Glomerular endothelial cell (primary cell): ENCODE data around the gene KCTD20. TPM values are rescaled to one million over a fixed set of nuclear protein-coding genes. Genes with fewer than 3 reads are reported as not detected.
"Not testable (repeated sequence)": the region's sequence is repeated elsewhere in the genome, so short reads cannot be mapped to it uniquely, and the experiment has no call there.

ENCODE experiments used
- DNase-seq: peaks from one replicate; pipeline ENCODE4 v3.0.0-alpha.2; 2011; ENCODE audit warnings: low read depth, low spot score; ENCODE audit errors: extremely low read depth
- total RNA-seq: library from RNA; depleted of rRNA; stranded (reverse); fragments of >200 nt; gene quantifications from 2 replicates; pipeline ENCODE4 v1.2.3, GENCODE V29; 2015

KCTD20 gene
- total RNA-seq, 1 donor from 2014 or later: 65.0 TPM

GRCh38 chr6:36443471-36444428 lies 950 bp downstream of the KCTD20 start:
- no peak for DNase-seq

- DNase-seq: no peak
Measured at GRCh38 chr6:36444470-36444869, 1.7 kb downstream of the KCTD20 start.

DNA sequence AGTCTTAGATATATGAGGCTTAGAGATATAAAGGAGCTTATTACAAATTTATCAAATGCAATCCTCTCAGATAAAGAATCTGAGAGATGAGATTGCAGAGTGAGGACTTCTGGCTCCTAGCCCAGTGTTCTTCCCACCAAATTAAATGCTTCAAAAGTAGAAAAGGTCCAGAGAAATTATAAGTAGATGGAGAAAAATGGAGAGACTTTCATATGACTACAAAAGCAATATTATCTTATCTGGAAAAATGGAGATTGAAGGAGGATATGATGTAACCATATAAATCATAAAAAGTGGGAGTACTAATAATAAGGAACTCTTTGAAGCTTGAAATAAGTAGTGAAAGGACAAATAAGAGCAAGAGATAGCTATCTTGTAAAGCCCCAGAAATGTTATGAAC lies 2.8 kb downstream of the KCTD20 start:
- no peak for DNase-seq

GRCh38 chr6:36449173-36449572 lies 6.4 kb downstream of the KCTD20 start:
- not testable (repeated sequence) for DNase-seq

DNA sequence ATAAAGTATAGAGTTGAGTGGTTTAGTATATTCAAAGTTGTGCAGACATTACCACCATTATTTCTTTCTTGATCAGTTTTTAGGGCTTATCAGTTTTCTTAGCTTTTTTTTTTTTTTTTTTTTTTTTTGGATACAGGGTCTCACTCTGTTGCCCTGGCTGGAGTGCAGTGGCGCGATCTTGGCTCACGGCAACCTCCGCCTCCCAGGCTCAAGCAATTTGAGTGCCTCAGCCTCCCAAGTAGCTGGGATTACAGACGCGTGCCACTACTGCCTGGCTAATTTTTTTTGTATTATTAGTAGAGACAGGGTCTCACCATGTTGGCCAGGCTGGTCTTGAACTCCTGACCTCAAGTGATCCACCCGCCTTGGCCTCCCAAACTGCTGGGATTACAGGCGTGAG lies 10.1 kb downstream of the KCTD20 start:
- not testable (repeated sequence) for DNase-seq

GRCh38 chr6:36455486-36456027 lies 12.8 kb downstream of the KCTD20 start:
- DNase-seq: no peak

- DNase-seq: no peak
Measured at GRCh38 chr6:36459501-36459900, 16.7 kb downstream of the KCTD20 start.

DNA sequence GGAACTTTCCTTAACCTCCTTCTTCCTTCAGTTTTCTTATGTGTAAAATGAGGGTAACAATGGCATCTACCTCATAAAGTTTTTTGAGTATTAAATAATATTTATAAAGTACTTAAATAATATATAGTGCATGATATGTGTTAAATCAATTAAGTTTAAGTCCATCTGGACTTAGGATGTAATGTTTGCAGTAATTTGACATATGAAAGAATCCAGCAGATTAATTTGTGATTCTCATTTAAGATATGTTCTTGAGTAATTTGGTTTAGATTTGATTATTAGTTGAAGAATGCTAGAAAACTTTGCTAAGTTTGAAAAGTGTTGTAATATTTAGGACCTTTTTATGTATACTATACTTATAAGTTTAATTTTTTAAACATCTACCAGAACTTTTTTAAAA lies 18.1 kb downstream of the KCTD20 start:
- no peak for DNase-seq

DNA sequence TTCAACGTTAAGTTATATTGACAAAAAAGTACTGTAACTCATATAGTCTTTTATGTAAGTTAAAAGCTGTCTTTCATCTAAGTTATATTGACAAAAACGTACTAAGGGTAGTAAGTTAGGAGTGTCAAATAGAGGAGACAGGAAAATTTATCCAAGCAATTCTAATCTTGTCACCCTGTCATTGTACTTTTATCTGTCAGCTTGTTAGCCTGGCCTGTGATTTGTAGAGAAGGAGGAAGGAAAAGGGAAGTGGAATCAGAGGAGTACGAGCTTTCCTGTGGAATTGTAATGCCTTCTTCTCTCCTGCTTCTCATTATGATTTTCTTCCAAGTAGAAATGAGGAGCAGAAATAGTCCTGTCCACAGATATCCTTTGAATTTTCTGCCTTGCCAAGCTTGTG lies 18.8 kb downstream of the KCTD20 start:
- DNase-seq: no peak

DNA sequence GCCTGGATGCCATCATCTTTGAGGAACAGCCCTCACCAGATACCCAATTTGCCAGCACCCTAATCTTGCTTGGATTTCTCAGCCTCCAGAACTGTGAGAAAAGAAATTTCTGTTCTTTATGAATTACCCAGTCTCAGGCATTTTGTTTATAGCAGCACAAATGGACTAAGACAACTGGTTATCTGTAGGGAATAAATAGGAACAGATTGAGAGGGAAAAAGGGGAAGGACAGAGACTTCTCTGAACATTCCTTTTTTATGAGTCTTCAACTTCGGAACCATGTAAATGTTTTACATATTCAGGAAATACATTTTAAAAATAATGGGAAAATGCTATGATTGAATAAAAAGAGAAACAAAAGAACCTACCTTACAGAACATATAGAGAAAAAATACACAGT lies 20.9 kb downstream of the KCTD20 start:
- no peak for DNase-seq

GRCh38 chr6:36464233-36464632 lies 21.4 kb downstream of the KCTD20 start:
- DNase-seq: no peak

DNA sequence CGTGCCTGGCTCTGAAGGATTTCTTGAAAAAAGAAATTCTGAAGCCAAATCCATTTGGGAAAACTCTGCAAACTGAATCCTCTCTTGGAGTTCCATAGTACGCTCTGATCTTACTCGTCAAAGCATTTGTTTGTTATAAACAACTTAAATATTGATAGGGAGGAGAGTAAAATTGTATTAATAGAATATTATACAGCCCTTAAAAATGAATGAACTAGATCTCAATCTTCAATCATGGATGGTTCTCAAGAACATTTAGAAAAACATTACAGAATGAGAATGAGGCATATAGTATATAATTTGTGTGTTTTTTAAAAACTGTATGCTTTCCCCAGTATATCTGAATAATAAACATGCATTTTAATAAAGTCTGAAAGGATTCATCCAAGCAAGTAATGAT lies 24.8 kb downstream of the KCTD20 start:
- no peak for DNase-seq

- no peak for DNase-seq
Measured at GRCh38 chr6:36469148-36469661, 26.4 kb downstream of the KCTD20 start.

DNA sequence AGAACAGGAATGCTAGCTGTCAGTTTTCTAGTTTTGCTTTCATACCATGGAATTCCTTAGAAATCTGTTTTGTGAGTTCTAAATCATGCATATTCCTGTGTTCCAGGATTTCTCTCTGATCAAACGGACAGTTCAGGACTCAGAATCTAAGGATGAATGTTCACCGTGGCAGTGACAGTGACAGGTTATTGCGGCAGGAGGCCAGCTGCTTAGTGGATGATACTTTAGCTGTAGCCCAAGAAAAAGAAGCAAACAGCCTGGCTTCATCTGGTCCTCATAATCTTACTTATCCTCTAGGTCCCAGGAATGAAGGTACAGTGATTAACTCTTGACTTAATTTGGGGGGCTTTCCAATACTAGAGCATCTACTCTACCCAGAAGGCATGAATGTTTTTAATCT lies 27.1 kb downstream of the KCTD20 start:
- DNase-seq: no peak

- DNase-seq: no peak
Measured at GRCh38 chr6:36478051-36478526, 35.3 kb downstream of the KCTD20 start.

DNA sequence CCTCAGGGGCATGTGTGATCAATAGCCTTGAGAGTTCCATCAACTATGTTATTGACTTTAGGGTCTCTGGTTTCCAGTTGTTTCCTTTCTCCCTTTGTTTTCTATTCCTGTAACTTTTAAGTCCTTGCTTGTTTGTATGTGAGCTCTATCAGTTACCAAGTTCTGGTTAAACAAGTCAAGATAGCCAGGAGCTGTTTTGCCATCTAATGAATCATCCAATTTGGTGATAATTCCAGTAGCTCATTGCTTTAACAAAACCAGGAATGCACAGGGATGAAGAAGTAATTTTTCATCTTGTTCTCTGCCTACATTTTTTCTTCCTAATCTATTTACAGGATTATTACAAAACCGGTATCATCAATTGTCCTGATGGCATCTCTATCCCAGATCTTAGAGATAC lies 36.5 kb downstream of the KCTD20 start:
- DNase-seq: no peak

DNA sequence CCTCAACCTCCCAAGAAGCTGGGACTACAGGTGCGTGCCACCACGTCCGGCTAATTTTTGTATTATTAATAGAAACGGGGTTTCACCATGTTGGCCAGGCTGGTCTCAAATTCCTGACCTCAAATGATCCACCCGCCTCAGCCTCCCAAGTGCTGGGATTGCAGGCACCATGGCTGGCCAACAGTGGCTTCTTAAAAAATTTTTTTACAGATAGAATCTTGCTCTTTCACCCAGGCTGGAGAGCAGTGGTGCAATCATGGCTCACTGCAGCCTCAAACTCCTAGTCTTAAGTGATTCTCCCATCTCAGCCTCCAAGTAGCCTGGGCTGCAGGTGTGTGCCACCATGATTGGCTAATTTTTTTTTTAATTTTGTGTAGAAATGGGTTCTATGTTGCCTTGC lies 40.5 kb downstream of the KCTD20 start:
- not testable (repeated sequence) for DNase-seq

DNA sequence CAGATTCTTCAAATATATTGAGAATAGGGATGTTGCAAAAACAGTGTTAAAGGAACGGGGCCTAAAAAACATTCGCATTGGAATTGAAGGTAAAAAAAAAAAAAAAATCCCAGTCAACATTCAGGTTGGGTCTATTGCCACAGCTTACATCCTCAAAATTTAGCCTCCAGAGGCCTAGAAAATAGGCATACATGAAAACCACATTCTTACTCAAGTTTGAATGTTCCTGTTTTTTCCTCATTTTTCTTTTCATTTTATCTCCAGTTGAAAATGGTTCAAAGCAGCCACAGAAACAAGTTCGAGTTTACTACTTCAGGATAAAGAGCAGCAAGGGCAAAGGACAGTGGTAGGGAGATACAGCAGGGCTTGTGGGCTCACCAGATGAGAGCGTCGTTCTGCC lies 41.9 kb downstream of the KCTD20 start:
- DNase-seq: no peak

DNA sequence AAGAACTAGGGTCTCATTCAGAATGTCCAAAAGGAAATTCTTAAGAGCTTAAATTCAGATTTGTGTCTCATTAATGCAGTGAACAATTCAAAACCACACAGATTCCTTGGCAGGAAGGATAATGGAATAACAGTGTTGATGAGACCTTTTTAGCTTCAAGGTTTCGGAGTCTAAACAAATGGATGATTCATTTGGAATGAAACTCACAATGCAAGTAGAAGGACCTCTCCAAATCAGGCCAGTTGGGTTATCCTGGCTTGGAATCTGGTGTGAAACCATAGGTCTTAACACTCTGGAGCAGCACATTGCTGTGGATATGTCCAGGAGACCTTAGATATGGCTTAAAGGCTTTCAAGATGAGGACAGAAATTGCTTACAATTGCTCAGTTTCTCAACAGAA lies 44.9 kb downstream of the KCTD20 start:
- no peak for DNase-seq

DNA sequence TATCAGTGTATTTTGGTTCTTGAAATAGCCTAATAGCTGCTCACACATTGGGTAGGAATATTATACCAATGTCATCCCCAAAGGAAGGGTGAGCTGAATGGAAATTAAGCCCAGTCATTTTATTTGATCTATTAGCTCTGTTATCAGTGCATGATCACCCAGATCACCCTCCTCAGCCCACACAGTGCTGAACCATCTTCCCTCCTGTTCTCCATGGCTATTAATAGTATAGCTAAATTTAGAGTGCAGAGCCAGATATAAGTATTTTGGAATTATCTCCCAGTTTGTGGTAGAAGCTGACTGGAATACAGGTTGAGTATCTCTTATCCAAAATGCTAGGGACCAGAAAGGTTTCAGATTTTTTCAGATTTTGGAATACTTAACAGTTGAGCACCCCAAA lies 45.4 kb downstream of the KCTD20 start:
- no peak for DNase-seq

GRCh38 chr6:36489426-36489825 lies 46.6 kb downstream of the KCTD20 start:
- DNase-seq: no peak

DNA sequence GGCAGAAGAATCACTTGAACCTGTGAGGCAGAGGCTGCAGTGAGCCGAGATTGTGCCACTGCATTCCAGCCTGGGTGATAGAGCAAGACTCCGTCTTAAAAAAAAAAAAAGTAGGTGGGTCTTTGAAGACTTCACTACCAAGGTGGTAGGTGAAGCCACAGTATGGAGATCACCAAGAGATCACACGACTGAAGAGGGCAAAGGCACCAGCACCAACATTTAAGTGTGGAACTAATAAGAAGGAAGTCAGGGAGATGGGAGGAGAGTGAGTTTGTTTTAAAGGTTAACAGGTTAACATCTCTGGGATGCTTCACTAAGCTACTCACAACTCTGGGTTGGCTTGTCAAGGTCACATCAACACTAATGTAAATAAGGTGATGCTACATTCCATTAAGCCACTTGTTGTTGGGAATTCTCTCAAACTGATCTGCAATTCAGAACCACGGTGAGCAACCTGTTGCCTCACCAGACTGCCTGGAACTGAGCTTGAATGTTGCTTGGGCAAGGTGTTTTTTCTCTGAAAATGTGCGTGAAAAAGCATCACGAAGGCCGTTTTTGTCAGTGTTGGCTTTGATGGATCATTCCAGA lies 48.7 kb downstream of the KCTD20 start:
- no peak for DNase-seq
